ENCODE results near the gene MYO1D.

Gene MYO1D

GRCh38 chr17:32517982-32518381 lies 358.9 kb downstream of the MYO1D start:
- in situ Hi-C loops (cut with HindIII; ENCODE audit: low pct_ligation_motif_present, low sequenced_read_pairs) = no loop called here
- Histone ChIP-seq H3K27ac (no peak overlapping the region), H3K4me3 (ENCODE audit: low read depth, low read length) (no peak overlapping the region), H3K36me3 (replicated peaks) (no peaks in the 10 kb centered on the region), H3K27me3 (replicated peaks) (no peaks in the 10 kb centered on the region)
- no peak for DNase-seq
- no peak for TF ChIP-seq CTCF (IDR thresholded peaks at IDR 0.05; ENCODE audit: low read depth, low read length, missing control alignments)

GRCh38 chr17:32516940-32517701 lies 359.8 kb downstream of the MYO1D start:
- Histone ChIP-seq H3K4me3 (ENCODE audit: low read depth, low read length) (no peak overlapping the region), H3K27ac (no peak overlapping the region), H3K36me3 (replicated peaks) (no peaks in the 10 kb centered on the region), H3K27me3 (replicated peaks) (no peaks in the 10 kb centered on the region)
- in situ Hi-C loops (cut with HindIII; ENCODE audit: low pct_ligation_motif_present, low sequenced_read_pairs) = no loop called here
- no peak for TF ChIP-seq CTCF (IDR thresholded peaks at IDR 0.05; ENCODE audit: low read depth, low read length, missing control alignments)
- no peak for DNase-seq

- Histone ChIP-seq H3K36me3 (replicated peaks) (no peaks in the 10 kb centered on the region), H3K4me3 (ENCODE audit: low read depth, low read length) (no peak overlapping the region), H3K27ac (no peak overlapping the region), H3K27me3 (replicated peaks) (no peaks in the 10 kb centered on the region)
- TF ChIP-seq CTCF (IDR thresholded peaks at IDR 0.05; ENCODE audit: low read depth, low read length, missing control alignments) = no peak
- in situ Hi-C loops (cut with HindIII; ENCODE audit: low pct_ligation_motif_present, low sequenced_read_pairs) = no loop called here
- no peak for DNase-seq
Observed at GRCh38 chr17:32516450-32516849, 360.5 kb downstream of the MYO1D start.

GRCh38 chr17:32515677-32516383 lies 361.1 kb downstream of the MYO1D start:
- in situ Hi-C loops (cut with HindIII; ENCODE audit: low pct_ligation_motif_present, low sequenced_read_pairs) = no loop called here
- H3K27me3 ChIP-seq (replicated peaks) = no peaks in the 10 kb centered on the region
- no peak for TF ChIP-seq CTCF (IDR thresholded peaks at IDR 0.05; ENCODE audit: low read depth, low read length, missing control alignments)
- H3K36me3 ChIP-seq (replicated peaks) = no peaks in the 10 kb centered on the region
- H3K4me3 ChIP-seq (ENCODE audit: low read depth, low read length) = no peak overlapping the region
- H3K27ac ChIP-seq = no peak overlapping the region
- no peak for DNase-seq

DNA sequence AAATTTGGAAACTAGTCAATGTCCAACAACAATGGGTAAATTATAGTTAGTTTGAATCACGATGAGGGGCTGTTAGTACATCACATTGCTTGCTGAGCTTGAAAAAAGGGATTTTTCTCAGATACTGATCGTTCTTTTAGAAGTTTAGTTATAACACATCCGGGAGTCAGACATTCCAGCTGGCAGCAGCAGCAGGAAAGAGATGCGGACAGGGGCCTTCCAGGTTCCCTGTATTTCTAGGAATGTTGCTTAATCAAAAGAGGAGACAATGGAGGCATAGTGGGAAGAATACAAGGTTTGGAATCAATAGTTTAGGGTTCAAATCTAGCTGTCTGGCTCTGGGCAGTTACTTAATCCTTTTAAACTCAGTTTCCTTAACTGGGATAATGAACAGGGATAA lies 362.3 kb downstream of the MYO1D start:
- Histone ChIP-seq H3K27ac (no peak overlapping the region), H3K27me3 (replicated peaks) (no peaks in the 10 kb centered on the region), H3K4me3 (ENCODE audit: low read depth, low read length) (no peak overlapping the region), H3K36me3 (replicated peaks) (no peaks in the 10 kb centered on the region)
- no peak for TF ChIP-seq CTCF (IDR thresholded peaks at IDR 0.05; ENCODE audit: low read depth, low read length, missing control alignments)
- no peak for DNase-seq
- in situ Hi-C loops (cut with HindIII; ENCODE audit: low pct_ligation_motif_present, low sequenced_read_pairs) = no loop called here

Measured in brain microvascular endothelial cell (primary cell).